Thoracic aorta (tissue), 2 donors: Measurements from ENCODE around the gene WSB2. TPM values are rescaled to one million over a fixed set of nuclear protein-coding genes. Genes with fewer than 3 reads are reported as not detected.
"Not testable (repeated sequence)": the region's sequence is repeated elsewhere in the genome, so short reads cannot be mapped to it uniquely, and the experiment has no call there.

Experiments
- ATAC-seq: fragments of 150-250 bp; one replicate; pipeline ENCODE4 v1.8.0; 2017; ENCODE audit warnings: low read depth; ENCODE audit not compliant: insufficient number of reproducible peaks, low FRiP score
- DNase-seq: peaks from one replicate; pipeline ENCODE4 v3.0.0-alpha.2; 2020; ENCODE audit warnings: low spot score
- H3K27ac ChIP-seq, 2 donors: fragments of 200-600 bp; sonication (generic); 1 replicate in 1 of 2; 2 replicates in 1 of 2; pipeline ENCODE4 v1.5.1; 2016; ENCODE audit warnings: mild to moderate bottlenecking in 2 of 2, moderate library complexity in 2 of 2
- H3K27me3 ChIP-seq: fragments of 200-600 bp; sonication (generic); replicated peaks from 2 replicates; pipeline ENCODE4 v1.6.0; 2016; ENCODE audit warnings: mild to moderate bottlenecking; ENCODE audit not compliant: insufficient read depth
- H3K36me3 ChIP-seq: fragments of 200-600 bp; sonication (generic); one replicate; pipeline ENCODE4 v1.5.1; 2016
- H3K4me1 ChIP-seq, 2 donors: fragments of 200-600 bp; sonication (generic); 1 replicate in 1 of 2; 2 replicates in 1 of 2; pipeline versions ENCODE4 v1.5.1 to v1.6.0; 2016; ENCODE audit warnings: low read depth in 2 of 2, mild to moderate bottlenecking in 1 of 2; ENCODE audit not compliant: control insufficient read depth in 1 of 2
- H3K4me3 ChIP-seq: fragments of 200-600 bp; sonication (generic); 2 replicates; pipeline ENCODE4 v1.5.1; 2016; ENCODE audit warnings: mild to moderate bottlenecking
- H3K9me3 ChIP-seq: fragments of 200-600 bp; sonication (generic); 2 replicates; pipeline ENCODE4 v1.5.1; 2016
- total RNA-seq, 2 donors: library from RNA; depleted of rRNA; stranded (reverse); fragments of >200 nt; gene quantifications; one replicate each; pipeline versions ENCODE4 v1.1.0 to v1.2.3, GENCODE V29; 2016
- TF ChIP-seq, protein P1 (sequence below): fragments of 200-600 bp; sonication (generic); IDR thresholded peaks from one replicate; pipeline ENCODE4 v1.5.1; 2019; ENCODE audit warnings: antibody characterized with exemption

Gene WSB2
- total RNA-seq, 2 donors from 2014 or later: 88.9 to 95.1 TPM

DNA sequence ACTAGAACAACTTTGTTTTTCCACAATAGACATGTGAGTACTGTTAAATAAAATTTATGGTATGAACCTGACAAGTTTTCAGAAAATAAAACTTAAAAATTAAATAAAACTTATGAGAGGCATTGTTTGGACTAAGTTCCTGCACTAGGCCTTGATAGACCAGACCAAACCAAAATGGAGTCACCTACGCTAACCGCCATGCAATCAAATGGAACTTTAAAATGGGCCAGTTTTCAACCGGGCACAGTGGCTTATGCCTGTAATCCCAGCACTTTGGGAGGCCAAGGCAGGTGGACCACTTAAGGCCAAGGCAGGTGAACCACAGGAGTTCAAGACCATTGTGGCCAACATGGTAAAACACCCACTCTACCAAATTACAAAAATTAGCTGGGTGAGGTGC lies 49.6 kb downstream of the WSB2 start:
- Histone ChIP-seq H3K4me3 (no peak overlapping the region), H3K4me1 (peaks cover 0 to 5% of the 10 kb centered on the region in 2 donors), H3K36me3 (no peaks in the 10 kb centered on the region), H3K27me3 (no peaks in the 10 kb centered on the region), H3K27ac (no peak overlapping the region), H3K9me3 (no peaks in the 10 kb centered on the region)
- TF ChIP-seq, protein P1, sequence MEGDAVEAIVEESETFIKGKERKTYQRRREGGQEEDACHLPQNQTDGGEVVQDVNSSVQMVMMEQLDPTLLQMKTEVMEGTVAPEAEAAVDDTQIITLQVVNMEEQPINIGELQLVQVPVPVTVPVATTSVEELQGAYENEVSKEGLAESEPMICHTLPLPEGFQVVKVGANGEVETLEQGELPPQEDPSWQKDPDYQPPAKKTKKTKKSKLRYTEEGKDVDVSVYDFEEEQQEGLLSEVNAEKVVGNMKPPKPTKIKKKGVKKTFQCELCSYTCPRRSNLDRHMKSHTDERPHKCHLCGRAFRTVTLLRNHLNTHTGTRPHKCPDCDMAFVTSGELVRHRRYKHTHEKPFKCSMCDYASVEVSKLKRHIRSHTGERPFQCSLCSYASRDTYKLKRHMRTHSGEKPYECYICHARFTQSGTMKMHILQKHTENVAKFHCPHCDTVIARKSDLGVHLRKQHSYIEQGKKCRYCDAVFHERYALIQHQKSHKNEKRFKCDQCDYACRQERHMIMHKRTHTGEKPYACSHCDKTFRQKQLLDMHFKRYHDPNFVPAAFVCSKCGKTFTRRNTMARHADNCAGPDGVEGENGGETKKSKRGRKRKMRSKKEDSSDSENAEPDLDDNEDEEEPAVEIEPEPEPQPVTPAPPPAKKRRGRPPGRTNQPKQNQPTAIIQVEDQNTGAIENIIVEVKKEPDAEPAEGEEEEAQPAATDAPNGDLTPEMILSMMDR: no peak
- DNase-seq (no peak), ATAC-seq (no peak)

DNA sequence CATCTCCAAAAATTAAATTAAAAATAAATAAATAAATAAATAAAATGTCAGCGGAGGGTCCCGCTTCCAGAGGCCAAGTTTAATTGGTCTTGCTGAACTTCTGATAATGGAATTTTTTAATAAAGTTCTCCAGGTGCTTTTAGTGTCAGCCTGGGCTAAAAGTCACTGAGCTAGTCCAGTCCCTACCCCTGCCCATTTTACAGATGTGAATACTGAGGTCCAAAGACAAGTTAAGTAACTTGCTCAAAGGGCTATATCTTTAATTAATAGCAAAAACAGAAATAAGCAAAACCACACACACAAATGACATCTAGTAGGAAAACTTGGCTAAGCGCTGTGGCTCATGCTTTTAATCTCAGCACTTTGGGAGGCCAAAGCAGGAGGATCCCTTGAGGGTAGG lies 50.1 kb downstream of the WSB2 start:
- ATAC-seq (no peak), DNase-seq (no peak)
- Histone ChIP-seq H3K4me3 (no peak overlapping the region), H3K9me3 (no peaks in the 10 kb centered on the region), H3K27me3 (no peaks in the 10 kb centered on the region), H3K27ac (no peak overlapping the region), H3K4me1 (peaks cover 0 to under 1% of the 10 kb centered on the region in 2 donors), H3K36me3 (no peaks in the 10 kb centered on the region)
- TF ChIP-seq, protein P1: no peak

DNA sequence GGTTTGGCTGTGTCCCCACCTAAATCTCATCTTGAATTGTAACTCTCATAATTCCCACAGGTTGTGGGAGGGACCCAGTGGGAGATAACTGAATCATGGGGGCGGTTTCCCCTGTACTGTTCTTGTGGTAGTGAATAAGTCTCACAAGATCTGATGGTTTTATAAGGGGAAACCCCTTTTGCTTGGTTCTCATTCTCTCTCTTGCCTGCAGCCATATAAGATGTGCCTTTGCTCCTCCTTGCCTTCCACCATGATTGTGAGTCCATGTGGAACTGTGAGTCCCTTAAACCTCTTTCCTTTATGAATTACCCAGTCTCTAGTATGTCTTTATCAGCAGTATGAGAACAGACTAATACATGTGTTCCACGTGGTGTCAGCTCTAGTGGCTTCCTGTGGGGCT lies 61.2 kb downstream of the WSB2 start:
- H3K36me3 ChIP-seq, H3K27ac ChIP-seq, H3K4me3 ChIP-seq, H3K9me3 ChIP-seq, H3K27me3 ChIP-seq, ATAC-seq, H3K4me1 ChIP-seq, DNase-seq: not testable (repeated sequence)

DNA sequence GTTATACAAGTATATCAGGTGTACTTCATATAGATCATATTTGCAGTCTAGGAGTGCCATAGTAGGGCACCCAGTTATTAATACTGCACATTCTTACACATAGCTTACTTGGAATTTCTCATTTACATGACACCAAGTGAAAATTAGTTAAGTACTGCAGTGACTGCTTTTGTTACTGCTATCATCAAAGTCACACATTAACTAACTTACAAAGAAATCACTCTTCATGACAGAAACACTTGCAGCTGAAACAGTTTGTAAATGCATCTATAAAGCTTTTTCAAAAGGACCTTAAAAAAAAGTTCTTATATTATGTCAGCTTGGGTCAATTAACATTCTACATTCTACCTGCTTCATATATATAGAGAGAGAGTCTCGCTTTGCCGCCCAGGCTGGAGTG lies 62.3 kb downstream of the WSB2 start:
- Histone ChIP-seq H3K4me1 (no peaks in the 10 kb centered on the region), H3K9me3 (no peaks in the 10 kb centered on the region), H3K36me3 (no peaks in the 10 kb centered on the region), H3K27me3 (no peaks in the 10 kb centered on the region), H3K4me3 (no peak overlapping the region), H3K27ac (no peak overlapping the region)
- no peak for ATAC-seq
- TF ChIP-seq, protein P1: no peak
- no peak for DNase-seq

DNA sequence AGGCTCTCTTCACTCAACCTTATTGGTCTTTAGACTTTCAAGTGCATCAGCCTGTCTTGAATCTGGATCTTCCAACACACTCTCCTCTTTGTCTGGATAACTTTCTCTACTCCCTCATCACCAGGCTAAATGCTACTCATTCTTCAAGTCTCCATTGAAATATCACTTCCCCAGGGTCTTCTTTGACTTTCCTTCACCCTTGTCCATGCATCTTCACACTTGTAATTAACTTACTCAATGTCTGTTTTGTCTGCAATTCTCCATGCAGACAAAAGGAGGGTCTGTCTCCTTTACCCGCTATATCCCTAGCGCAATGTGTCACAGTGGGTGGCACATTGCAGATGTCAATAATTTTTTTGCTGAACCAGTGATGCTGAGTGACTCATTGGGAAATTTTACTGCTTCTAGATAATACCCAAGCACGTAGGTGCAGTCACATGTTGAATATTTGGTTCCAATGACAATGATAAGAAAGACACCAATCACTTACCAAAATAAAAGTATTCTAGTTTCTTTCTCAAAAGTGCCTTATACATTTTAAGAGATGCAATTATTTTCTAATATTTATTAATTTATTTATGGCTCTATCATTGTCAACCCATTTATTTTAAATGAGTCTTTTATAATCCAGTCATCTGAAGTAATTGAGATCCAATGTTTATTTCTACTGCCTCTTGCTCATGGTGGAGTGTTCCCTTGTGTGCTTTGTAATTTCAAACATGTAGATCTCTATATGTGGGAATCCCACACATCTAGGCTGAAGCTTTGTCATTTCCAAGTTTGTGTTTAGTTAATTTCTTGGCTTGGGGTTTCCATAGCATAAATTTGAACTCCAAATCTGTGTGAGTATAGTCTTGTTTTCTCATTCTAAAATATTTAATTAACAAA lies 66.2 kb downstream of the WSB2 start:
- Histone ChIP-seq H3K9me3 (no peaks in the 10 kb centered on the region), H3K27me3 (no peaks in the 10 kb centered on the region)
- TF ChIP-seq, protein P1: no peak

More for the DNA sequence above, 66.2 kb downstream of the WSB2 start:
- Histone ChIP-seq H3K36me3 (no peaks in the 10 kb centered on the region), H3K27ac (no peak overlapping the region), H3K4me3 (no peak overlapping the region), H3K4me1 (no peaks in the 10 kb centered on the region)
- DNase-seq: no peak
- ATAC-seq: no peak
